HuH-7.5 (cell line): ENCODE results near the gene KCNC2.

Experiments used
- DNase-seq: peaks from one replicate; pipeline ENCODE4 v3.0.0; 2011; ENCODE audit warnings: low spot score

Gene KCNC2

DNA sequence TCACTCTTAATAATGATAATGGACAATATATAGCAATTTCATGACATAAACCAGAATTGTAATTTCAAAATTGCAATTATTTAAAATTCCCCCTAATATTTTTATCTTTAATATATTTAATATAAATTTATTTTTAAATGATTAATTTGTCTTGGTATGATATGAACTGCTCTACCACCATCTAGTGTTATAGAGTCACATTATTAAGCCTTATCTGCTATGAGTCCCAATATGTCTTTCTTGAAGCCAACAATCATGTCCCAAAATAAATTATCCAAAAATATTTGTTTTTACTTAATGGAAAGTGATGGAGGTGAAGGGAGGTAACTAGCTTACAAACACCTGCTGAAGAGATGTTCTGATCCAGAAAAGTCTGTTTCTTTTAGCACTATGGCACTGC, 151.4 kb downstream of the KCNC2 start:
- DNase-seq: no peak

DNA sequence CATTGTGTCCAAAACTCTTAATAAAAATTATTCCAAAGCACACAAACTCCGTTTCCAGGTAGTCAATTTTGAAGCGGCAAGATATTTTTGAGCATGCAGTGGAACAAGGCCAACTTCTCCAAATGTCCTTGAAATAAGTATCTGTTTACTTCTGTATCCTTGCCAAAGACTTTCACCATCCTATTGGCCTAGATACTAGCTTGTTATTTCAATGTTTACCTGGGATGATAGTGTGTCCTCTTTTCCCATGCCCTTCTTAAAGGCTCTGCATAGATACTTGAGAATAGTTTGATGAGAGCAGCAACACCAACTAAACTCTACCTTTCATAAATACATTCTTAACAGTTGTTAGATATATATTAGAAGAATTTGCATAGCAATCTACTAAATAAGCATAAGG, 160.9 kb downstream of the KCNC2 start:
- DNase-seq: no peak

DNA sequence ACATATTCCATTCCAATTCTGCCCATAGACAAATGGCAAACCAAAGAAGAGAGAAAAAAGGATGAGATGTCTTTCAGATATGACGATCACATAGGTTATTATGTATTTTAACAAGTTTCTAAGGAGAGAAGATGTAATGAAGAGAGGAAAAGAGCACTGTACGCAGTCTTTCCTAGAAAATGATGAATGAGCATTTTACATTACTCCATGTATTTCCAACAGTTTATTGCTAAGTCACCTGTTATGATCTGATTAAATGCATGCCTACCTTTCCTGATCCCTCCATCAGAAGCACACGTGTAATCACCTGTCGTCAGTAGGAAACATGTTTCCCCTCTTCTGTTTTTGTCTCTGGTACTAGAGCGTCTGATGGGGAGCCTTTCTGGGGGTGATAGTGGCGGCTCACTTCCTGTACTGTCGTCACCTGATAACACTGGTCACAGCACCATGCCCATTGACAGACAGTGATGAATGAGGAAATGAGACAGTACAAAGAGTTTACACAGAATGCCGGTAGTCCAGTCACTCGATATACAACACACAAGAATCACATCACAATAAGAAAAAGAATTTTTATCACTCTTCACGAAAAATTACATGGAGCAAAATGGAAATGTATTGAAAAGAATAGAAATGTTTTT, 161.6 kb downstream of the KCNC2 start:
- DNase-seq: no peak

DNA sequence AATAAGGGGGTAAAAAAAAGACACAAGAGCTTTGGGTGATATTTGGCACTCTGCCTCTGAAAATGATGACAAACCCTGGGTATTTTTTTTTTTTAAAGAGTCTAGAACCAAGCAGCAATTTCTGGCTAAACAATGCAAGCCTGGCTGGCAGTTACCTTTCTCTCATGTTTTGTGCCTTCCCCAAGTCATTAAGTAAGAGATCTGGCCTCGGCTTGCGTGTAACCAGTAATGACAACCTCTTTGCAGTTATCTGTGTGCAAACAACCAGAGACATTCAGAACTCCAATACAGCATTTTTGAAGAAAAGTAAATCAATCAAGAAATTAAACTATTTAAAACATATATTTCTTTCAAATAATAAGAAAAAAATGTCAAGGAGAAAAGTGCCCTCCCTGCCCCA, 167.5 kb downstream of the KCNC2 start:
- DNase-seq: no peak

DNA sequence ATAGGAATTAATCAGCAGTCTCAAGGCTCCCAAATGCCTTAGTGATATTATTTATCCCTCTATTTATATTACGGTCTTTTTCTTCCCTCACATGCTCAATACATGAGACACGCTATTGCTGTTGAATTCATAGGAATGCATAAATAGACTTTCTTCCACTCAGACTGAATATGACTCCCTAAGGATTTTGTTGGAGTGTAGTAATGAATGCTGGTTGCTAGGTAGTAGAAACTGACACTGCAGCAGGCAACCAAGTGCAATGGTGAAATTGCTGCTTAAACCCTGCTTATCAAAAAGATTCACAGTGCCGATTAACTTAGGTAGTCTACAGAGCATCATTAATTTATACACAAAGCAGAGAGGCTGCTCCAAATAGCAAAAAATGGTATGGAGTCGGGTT, 168.2 kb downstream of the KCNC2 start:
- DNase-seq: no peak

DNA sequence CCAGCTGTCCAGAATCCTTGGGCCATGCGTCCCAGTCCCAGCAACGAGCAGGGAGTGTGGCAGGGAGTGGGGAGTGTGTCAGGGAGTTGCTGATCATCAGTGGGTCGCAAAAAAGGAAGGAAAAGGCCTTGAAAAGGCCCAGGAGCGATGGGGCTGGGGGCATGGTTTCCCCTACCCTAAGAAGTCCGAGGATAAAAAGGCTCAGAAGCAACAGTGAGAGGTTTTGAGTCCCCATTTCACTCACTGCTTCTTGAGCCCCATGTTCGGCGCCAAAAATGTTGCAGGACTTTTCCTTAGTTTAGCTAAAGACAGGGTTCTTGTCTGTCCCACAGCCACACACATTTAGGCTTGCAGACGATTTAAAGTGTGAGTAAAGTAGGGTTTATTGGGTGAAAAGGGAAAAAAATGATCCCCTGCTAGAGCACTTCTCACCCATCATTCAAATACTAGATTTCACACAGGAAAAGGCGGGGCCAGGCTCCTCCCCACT, 189.5 kb downstream of the KCNC2 start:
- DNase-seq: no peak

DNA sequence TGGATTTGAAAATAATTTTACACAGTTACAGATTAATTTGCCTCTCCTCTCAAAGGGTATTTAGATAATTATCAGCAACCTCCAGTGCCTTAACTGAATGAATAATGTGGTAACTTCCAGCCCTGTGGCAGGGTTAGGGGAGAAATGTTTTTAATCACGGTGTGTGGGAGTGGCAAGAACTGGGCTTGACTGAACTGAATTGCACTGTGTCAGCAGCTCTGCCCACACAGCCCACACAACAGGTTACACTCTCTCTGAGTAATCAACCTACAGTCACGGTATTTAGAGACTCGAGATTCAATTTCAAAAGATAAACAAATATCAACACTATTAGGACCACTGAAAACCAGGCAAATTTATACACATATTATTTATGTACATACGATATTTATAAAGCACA, 198.5 kb downstream of the KCNC2 start:
- no peak for DNase-seq

DNA sequence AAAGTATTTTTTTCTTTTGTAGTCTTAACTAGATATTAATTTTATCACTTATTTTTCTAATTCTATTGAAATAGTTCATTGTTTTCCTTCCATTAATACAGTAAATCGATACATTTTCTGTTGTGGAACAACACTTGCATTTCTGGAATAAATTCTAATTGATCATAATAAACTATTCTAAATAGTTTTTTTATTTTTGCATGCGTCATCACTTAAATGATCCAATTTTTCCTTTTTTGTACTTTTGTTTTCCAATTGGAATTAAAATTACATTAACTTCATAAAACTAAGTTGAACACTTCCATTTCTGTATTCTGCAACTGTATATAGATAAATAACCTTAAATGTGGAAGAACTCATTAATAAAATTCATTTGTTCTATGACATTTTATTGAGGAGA, 202.5 kb downstream of the KCNC2 start:
- no peak for DNase-seq

DNA sequence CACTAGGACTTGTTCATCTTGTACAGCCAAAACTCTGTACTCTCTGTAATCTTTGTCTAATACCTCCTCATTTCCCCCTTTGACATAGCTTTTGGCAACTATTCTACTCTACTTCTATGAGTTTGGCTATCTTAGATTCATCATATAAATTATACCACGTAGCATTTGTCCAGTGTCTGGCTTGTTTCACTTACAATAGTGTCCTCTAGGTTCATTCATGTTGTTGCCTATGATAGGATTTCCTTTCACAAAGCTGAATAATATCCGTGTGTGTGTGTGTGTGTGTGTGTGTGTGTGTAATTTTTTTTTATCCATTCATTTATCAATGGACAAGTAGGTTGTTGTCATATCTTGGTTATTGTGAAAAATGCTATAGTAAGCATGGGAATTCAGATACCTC, 209.5 kb downstream of the KCNC2 start:
- DNase-seq: no peak

DNA sequence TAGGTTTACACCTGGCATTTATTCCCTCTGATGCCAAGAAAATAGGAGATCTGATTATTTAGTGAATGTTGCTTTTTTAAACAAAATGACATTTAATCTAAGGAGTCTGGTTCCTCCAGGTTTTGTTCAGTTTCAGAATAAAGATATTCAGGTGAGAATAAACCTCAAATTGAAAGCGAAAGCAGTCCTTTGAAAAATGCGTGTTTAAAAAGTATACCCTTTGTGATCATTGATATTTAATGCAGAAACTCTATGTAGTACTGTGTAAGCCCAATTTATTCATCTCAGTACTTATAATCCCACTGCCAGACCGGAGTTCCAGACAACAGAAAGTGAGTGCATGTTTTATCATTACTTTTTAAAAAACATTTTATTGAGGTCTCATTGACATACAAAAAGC, 210.2 kb downstream of the KCNC2 start:
- DNase-seq: no peak
